HEK293 (cell line): ENCODE data around the gene PTPRG.

Source experiments
- CTCF ChIA-PET: fragments of 350-600 bp; formaldehyde crosslinking; extraction: SDS; loops from one replicate; lab custom pipeline; 2021; ENCODE audit warnings: antibody characterized with exemption; lab: Yijun Ruan, JAX
- POLR2A ChIA-PET: fragments of 300-600 bp; formaldehyde crosslinking; extraction: SDS; loops from one replicate; lab custom pipeline; 2020; ENCODE audit warnings: antibody characterized with exemption, inconsistent platforms; lab: Yijun Ruan, JAX
- H3K27ac ChIP-seq: fragments of 200-500 bp; sonication (Bioruptor generic); 2 replicates; pipeline ENCODE4 v1.5.1; 2014; ENCODE audit warnings: low read depth, low read length, control low read depth, inconsistent platforms; ENCODE audit errors: extremely low read depth
- H3K36me3 ChIP-seq, 2 experiments: fragments of 200-500 bp in 1 of 2; sonication (Bioruptor generic) in 1 of 2; 1 replicate in 1 of 2; 2 replicates in 1 of 2; pipeline ENCODE4 v1.5.1; 2014 to 2017; ENCODE audit warnings: inconsistent platforms in 2 of 2, low read length in 2 of 2; ENCODE audit not compliant: control insufficient read depth in 2 of 2, insufficient read depth in 1 of 2
- H3K4me1 ChIP-seq: fragments of 200-500 bp; sonication (Bioruptor generic); 2 replicates; pipeline ENCODE4 v1.5.1; 2014; ENCODE audit warnings: mild to moderate bottlenecking, low read length, inconsistent platforms; ENCODE audit not compliant: control insufficient read depth, insufficient read depth
- H3K4me3 ChIP-seq: 2 replicates; pipeline ENCODE4 v1.5.1; 2011; ENCODE audit warnings: low read depth, mild to moderate bottlenecking, control low read depth, low read length, moderate library complexity
- H3K9me3 ChIP-seq: fragments of 200-500 bp; sonication (Bioruptor generic); 2 replicates; pipeline ENCODE4 v1.5.1; 2014; ENCODE audit warnings: low read depth, low read length, inconsistent platforms; ENCODE audit not compliant: control insufficient read depth, insufficient read depth
- BCL11A ChIP-seq: fragments of 450-650 bp; formaldehyde crosslinking; IDR thresholded peaks from 2 replicates; pipeline ENCODE4 v1.5.1; 2016; ENCODE audit warnings: low read depth, missing biosample characterization, missing genetic modification characterization
- EGR2 ChIP-seq: fragments of 450-650 bp; formaldehyde crosslinking; IDR thresholded peaks from 2 replicates; pipeline ENCODE4 v1.5.1; 2016; ENCODE audit warnings: low read depth, missing biosample characterization, missing genetic modification characterization
- GLI2 ChIP-seq: fragments of 450-650 bp; formaldehyde crosslinking; IDR thresholded peaks from 2 replicates; pipeline ENCODE4; 2017; ENCODE audit warnings: missing biosample characterization, missing genetic modification characterization, low read depth, borderline replicate concordance
- ZBTB20 ChIP-seq: fragments of 450-650 bp; formaldehyde crosslinking; IDR thresholded peaks from 2 replicates; pipeline ENCODE4 v1.5.1; 2016; ENCODE audit warnings: missing biosample characterization, missing genetic modification characterization
- ZEB2 ChIP-seq: fragments of 450-650 bp; formaldehyde crosslinking; IDR thresholded peaks from 2 replicates; pipeline ENCODE4 v1.5.1; 2016; ENCODE audit warnings: missing biosample characterization, missing genetic modification characterization
- ZNF274 ChIP-seq, 2 experiments: fragments of 200-500 bp in 1 of 2; fragments of 450-650 bp in 1 of 2; sonication (Bioruptor generic) in 1 of 2; formaldehyde crosslinking in 1 of 2; IDR thresholded peaks; 2 replicates each; pipeline versions ENCODE4 v1.5.1 to v1.6.1; 2014 to 2016; ENCODE audit warnings: borderline replicate concordance in 1 of 2, inconsistent platforms in 1 of 2, low read length in 1 of 2, missing biosample characterization in 1 of 2, missing genetic modification characterization in 1 of 2
- ZNF350 ChIP-seq: fragments of 450-650 bp; formaldehyde crosslinking; IDR thresholded peaks from 2 replicates; pipeline ENCODE4 v1.5.0; 2017; ENCODE audit warnings: missing biosample characterization, mild to moderate bottlenecking, missing genetic modification characterization
- ZNF785 ChIP-seq: fragments of 450-650 bp; formaldehyde crosslinking; IDR thresholded peaks from 2 replicates; pipeline ENCODE4 v1.5.1; 2016; ENCODE audit warnings: missing biosample characterization, missing genetic modification characterization
- ZNF830 ChIP-seq: fragments of 450-650 bp; IDR thresholded peaks from 2 replicates; pipeline ENCODE4 v1.5.0; 2018; ENCODE audit warnings: missing biosample characterization, missing genetic modification characterization, low read depth, mild to moderate bottlenecking, moderate library complexity
- ZSCAN23 ChIP-seq: fragments of 450-650 bp; formaldehyde crosslinking; IDR thresholded peaks from 2 replicates; pipeline ENCODE4 v1.5.1; 2016; ENCODE audit warnings: missing biosample characterization, missing genetic modification characterization
- TF ChIP-seq, protein P1 (sequence below): fragments of 450-650 bp; formaldehyde crosslinking; IDR thresholded peaks from 2 replicates; pipeline ENCODE4 v1.5.0; 2017; ENCODE audit warnings: missing biosample characterization, missing genetic modification characterization, borderline replicate concordance
- TF ChIP-seq, protein P2 (sequence below): fragments of 450-650 bp; formaldehyde crosslinking; IDR thresholded peaks from 2 replicates; pipeline ENCODE4 v1.5.1; 2016; ENCODE audit warnings: missing biosample characterization, missing genetic modification characterization, low read depth
- TF ChIP-seq, protein P3 (sequence below): fragments of 450-650 bp; formaldehyde crosslinking; IDR thresholded peaks from 2 replicates; pipeline ENCODE4 v1.5.1; 2016; ENCODE audit warnings: missing biosample characterization, missing genetic modification characterization

PTPRG gene

DNA sequence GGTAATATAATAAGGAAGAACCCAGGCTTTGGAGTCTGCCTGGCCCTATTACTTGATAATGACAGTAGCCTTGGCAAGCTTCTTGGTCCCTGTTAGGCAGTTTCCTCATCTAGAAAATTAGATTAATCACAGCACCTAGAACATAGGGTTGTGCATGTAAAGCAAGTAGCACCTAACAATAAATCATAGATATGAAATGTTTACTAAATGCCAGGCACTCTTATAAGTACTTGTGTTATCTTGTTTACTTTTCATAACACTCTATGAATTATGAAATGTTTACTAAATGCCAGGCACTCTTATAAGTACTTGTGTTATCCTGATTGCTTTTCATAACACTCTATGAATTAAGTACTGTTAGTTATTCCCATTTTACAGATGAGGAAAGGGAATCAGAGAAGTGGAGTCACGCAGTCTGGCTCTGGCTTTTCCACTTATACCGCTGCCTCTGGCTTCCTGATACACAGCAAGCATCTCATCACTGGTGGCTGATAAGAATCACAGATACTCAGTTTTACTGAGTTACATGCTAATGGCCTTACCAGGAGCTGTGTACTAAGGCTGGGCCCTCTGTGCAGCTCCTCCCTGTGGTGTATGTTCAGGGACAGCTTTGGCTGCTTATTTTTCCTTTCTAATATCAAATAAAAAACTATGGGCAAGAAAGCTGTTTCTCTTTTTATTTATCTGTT is 688.6 kb downstream of the PTPRG start (continued):
- no peak for TF ChIP-seq ZNF274 (IDR thresholded peaks at IDR 0.05; ENCODE audit: low read length)
- TF ChIP-seq ZNF274 (tag by site-specific recombination; IDR thresholded peaks at IDR 0.05; ENCODE audit: borderline replicate concordance), result no peak
- TF ChIP-seq, protein P1, sequence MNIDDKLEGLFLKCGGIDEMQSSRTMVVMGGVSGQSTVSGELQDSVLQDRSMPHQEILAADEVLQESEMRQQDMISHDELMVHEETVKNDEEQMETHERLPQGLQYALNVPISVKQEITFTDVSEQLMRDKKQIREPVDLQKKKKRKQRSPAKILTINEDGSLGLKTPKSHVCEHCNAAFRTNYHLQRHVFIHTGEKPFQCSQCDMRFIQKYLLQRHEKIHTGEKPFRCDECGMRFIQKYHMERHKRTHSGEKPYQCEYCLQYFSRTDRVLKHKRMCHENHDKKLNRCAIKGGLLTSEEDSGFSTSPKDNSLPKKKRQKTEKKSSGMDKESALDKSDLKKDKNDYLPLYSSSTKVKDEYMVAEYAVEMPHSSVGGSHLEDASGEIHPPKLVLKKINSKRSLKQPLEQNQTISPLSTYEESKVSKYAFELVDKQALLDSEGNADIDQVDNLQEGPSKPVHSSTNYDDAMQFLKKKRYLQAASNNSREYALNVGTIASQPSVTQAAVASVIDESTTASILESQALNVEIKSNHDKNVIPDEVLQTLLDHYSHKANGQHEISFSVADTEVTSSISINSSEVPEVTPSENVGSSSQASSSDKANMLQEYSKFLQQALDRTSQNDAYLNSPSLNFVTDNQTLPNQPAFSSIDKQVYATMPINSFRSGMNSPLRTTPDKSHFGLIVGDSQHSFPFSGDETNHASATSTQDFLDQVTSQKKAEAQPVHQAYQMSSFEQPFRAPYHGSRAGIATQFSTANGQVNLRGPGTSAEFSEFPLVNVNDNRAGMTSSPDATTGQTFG (tag by site-specific recombination), result no peak

DNA sequence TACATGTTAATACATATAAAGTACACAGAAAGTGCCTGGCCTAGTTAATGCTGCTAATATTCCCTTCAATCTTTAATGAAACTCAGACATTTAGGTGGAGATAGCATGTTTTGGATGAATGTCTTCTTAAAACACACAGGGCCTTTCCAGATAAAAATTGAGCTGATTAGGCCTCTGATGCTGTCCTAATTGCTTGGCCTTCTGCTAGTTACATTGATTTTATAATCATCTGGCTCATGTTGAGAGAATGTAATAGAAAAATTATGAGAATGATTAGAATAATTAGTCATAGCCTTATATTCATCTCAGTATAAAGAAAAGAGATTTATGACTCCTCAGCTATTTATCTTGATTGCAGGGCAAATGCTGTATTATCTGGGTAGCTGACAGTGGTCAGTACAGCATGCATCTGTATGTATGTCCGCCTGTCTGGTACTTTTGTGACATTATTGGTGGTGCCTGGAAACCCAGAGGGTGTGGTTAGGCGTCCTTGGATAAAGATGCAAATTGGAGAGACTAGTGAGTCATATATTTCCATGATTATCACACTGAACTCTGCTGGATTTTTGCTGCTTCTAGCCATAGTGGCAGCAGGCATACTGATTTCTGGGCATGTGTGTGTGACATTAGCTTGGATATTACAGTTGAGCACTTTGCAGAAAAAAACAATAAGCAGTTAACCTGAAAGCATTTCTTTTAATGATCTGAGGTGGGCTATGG is 691.2 kb downstream of the PTPRG start:
- TF ChIP-seq, protein P2, sequence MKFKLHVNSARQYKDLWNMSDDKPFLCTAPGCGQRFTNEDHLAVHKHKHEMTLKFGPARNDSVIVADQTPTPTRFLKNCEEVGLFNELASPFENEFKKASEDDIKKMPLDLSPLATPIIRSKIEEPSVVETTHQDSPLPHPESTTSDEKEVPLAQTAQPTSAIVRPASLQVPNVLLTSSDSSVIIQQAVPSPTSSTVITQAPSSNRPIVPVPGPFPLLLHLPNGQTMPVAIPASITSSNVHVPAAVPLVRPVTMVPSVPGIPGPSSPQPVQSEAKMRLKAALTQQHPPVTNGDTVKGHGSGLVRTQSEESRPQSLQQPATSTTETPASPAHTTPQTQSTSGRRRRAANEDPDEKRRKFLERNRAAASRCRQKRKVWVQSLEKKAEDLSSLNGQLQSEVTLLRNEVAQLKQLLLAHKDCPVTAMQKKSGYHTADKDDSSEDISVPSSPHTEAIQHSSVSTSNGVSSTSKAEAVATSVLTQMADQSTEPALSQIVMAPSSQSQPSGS (tag by site-specific recombination), result no peak
- TF ChIP-seq BCL11A (tag by site-specific recombination), result no peak
- TF ChIP-seq ZBTB20 (tag by site-specific recombination), result peak; percentile 55; the same call in 1 of the 2 replicates
- Histone ChIP-seq H3K36me3 (peaks cover 0 to 7% of the 10 kb centered on the region in 2 experiments; a peak in 1 of 3 replicates), H3K9me3 (no peaks in the 10 kb centered on the region), H3K4me3 (no peak overlapping the region), H3K27ac (no peak overlapping the region), H3K4me1 (no peaks in the 10 kb centered on the region; the same call in none of the 2 replicates)
- ChIA-PET CTCF (no interaction called here), POLR2A (no interaction called here)

DNA sequence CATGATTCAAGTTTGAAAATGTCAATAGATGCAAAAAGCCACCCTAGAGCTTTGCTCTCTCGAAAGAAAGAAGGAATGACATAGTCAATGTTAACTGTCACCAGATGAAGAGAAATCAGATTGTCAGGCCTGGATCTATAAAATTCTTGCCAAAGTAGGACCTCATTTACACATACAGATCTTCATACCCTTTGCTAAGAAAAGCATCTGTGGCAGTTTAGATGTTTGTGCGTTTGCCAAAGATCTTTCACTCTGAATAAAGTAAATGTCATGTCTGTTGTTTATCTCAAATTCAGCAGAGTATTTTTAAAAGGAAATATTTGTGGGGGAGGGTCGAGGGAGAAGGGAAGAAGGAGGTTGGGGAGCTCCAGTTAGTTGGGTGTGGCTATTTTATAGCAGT is 692.6 kb downstream of the PTPRG start:
- Histone ChIP-seq H3K36me3 (peaks cover 0 to 7% of the 10 kb centered on the region in 2 experiments; a peak in 1 of 3 replicates), H3K4me1 (no peaks in the 10 kb centered on the region; the same call in 1 of the 2 replicates), H3K27ac (no peak overlapping the region), H3K9me3 (no peaks in the 10 kb centered on the region), H3K4me3 (no peak overlapping the region)
- TF ChIP-seq ZNF830 (tag by site-specific recombination) (no peak), ZNF785 (tag by site-specific recombination) (no peak), GLI2 (tag by site-specific recombination) (no peak), ZNF350 (no peak), EGR2 (tag by site-specific recombination) (no peak), ZEB2 (tag by site-specific recombination) (no peak), ZSCAN23 (tag by site-specific recombination) (no peak)
- TF ChIP-seq, protein P3, sequence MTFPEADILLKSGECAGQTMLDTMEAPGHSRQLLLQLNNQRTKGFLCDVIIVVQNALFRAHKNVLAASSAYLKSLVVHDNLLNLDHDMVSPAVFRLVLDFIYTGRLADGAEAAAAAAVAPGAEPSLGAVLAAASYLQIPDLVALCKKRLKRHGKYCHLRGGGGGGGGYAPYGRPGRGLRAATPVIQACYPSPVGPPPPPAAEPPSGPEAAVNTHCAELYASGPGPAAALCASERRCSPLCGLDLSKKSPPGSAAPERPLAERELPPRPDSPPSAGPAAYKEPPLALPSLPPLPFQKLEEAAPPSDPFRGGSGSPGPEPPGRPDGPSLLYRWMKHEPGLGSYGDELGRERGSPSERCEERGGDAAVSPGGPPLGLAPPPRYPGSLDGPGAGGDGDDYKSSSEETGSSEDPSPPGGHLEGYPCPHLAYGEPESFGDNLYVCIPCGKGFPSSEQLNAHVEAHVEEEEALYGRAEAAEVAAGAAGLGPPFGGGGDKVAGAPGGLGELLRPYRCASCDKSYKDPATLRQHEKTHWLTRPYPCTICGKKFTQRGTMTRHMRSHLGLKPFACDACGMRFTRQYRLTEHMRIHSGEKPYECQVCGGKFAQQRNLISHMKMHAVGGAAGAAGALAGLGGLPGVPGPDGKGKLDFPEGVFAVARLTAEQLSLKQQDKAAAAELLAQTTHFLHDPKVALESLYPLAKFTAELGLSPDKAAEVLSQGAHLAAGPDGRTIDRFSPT (tag by site-specific recombination), result no peak
- CTCF ChIA-PET, result interaction anchor here (0.7 kb wide), 1 partner anchor 52 kb away, joined by 3 read pairs; no protein-coding TSS in a partner anchor
- POLR2A ChIA-PET, result no interaction called here
